ENCODE measurements around the gene ZSCAN1.

GRCh38 chr19:58052256-58052655, 18.4 kb downstream of the ZSCAN1 start:
- TF ChIP-seq CTCF (IDR thresholded peaks at IDR 0.05) = no peak
- TF ChIP-seq POLR2A (IDR thresholded peaks at IDR 0.05) = no peak
